ENCODE data around the gene EFTUD2. TPM values are rescaled to one million over a fixed set of nuclear protein-coding genes. Genes with fewer than 3 reads are reported as not detected.

The EFTUD2 gene
- polyA plus RNA-seq, 1 experiment, result 121 TPM

GRCh38 chr17:44921122-44921882 lies 22.1 kb upstream of the EFTUD2 start:
- TF ChIP-seq CTCF (IDR thresholded peaks at IDR 0.05; ENCODE audit: insufficient read depth, low read depth, low read length), result 0 out of 2 replicates have a peak, but pooled peaks have one; percentile 21
- no peaks in the 10 kb centered on the region for H3K27me3 ChIP-seq (ENCODE audit: control insufficient read depth, insufficient read depth, low read length)
- no peak overlapping the region for H3K4me3 ChIP-seq (ENCODE audit: low read depth, low read length)
- H3K36me3 ChIP-seq (ENCODE audit: control insufficient read depth, insufficient read depth, low read length), result peaks cover 3% of the 10 kb centered on the region
- POLR2A ChIA-PET, result no interaction called here
- CTCF ChIA-PET, result interaction anchor here (0.6 to 16.0 kb wide), 23 partner anchors 8 to 274 kb away, joined by 3 to 259 read pairs (median 9); partner anchors contain the start of genes ACBD4 and PLCD3
- DNase-seq (ENCODE audit: low read depth), result no peak

GRCh38 chr17:44920565-44920940 lies 21.3 kb upstream of the EFTUD2 start:
- ChIA-PET CTCF (interaction anchor here (0.5 to 16.0 kb wide), 45 partner anchors 9 to 262 kb away, joined by 3 to 259 read pairs (median 5); partner anchors contain the start of genes ACBD4, EFTUD2 and PLCD3), POLR2A (no interaction called here)
- H3K36me3 ChIP-seq (ENCODE audit: control insufficient read depth, insufficient read depth, low read length), result no peaks in the 10 kb centered on the region
- H3K4me3 ChIP-seq (ENCODE audit: low read depth, low read length), result no peak overlapping the region
- DNase-seq (ENCODE audit: low read depth), result no peak
- no peaks in the 10 kb centered on the region for H3K27me3 ChIP-seq (ENCODE audit: control insufficient read depth, insufficient read depth, low read length)
- TF ChIP-seq CTCF (IDR thresholded peaks at IDR 0.05; ENCODE audit: insufficient read depth, low read depth, low read length), result no peak

- CTCF ChIA-PET, result interaction anchor here (0.5 to 16.0 kb wide), 45 partner anchors 9 to 262 kb away, joined by 3 to 259 read pairs (median 5); partner anchors contain the start of genes ACBD4 and EFTUD2
- POLR2A ChIA-PET, result no interaction called here
- no peaks in the 10 kb centered on the region for H3K27me3 ChIP-seq (ENCODE audit: control insufficient read depth, insufficient read depth, low read length)
- H3K4me3 ChIP-seq (ENCODE audit: low read depth, low read length), result no peak overlapping the region
- TF ChIP-seq CTCF (IDR thresholded peaks at IDR 0.05; ENCODE audit: insufficient read depth, low read depth, low read length), result peak; percentile 85
- no peak for DNase-seq (ENCODE audit: low read depth)
- no peaks in the 10 kb centered on the region for H3K36me3 ChIP-seq (ENCODE audit: control insufficient read depth, insufficient read depth, low read length)
These were observed 20.8 kb upstream of the EFTUD2 start for GRCh38 chr17:44919885-44920564.

- H3K27me3 ChIP-seq (ENCODE audit: control insufficient read depth, insufficient read depth, low read length), result no peaks in the 10 kb centered on the region
- ChIA-PET CTCF (interaction anchor here (0.6 to 16.0 kb wide), 25 partner anchors 9 to 216 kb away, joined by 3 to 259 read pairs (median 8); partner anchors contain the start of gene ACBD4), POLR2A (no interaction called here)
- TF ChIP-seq CTCF (IDR thresholded peaks at IDR 0.05; ENCODE audit: insufficient read depth, low read depth, low read length), result no peak
- H3K4me3 ChIP-seq (ENCODE audit: low read depth, low read length), result no peak overlapping the region
- no peaks in the 10 kb centered on the region for H3K36me3 ChIP-seq (ENCODE audit: control insufficient read depth, insufficient read depth, low read length)
- no peak for DNase-seq (ENCODE audit: low read depth)
These were observed 20.2 kb upstream of the EFTUD2 start for GRCh38 chr17:44919411-44919810.

- POLR2A ChIA-PET, result no interaction called here
- CTCF ChIA-PET, result interaction anchor here (0.6 to 16.0 kb wide), 9 partner anchors 8 to 217 kb away, joined by 3 to 259 read pairs (median 4); partner anchors contain the start of genes ACBD4 and EFTUD2
- DNase-seq (ENCODE audit: low read depth), result no peak
- H3K36me3 ChIP-seq (ENCODE audit: control insufficient read depth, insufficient read depth, low read length), result no peaks in the 10 kb centered on the region
- TF ChIP-seq CTCF (IDR thresholded peaks at IDR 0.05; ENCODE audit: insufficient read depth, low read depth, low read length), result no peak
- 0 out of 2 replicates have a peak, but pooled peaks cover 1% of the 10 kb centered on the region for H3K27me3 ChIP-seq (ENCODE audit: control insufficient read depth, insufficient read depth, low read length)
- H3K4me3 ChIP-seq (ENCODE audit: low read depth, low read length), result no peak overlapping the region
These were observed 18.8 kb upstream of the EFTUD2 start for GRCh38 chr17:44918006-44918405.

All from BJ (cell line).